H9 (cell line): ENCODE measurements around the gene LRRC27. TPM values are rescaled to one million over a fixed set of nuclear protein-coding genes. Genes with fewer than 3 reads are reported as not detected.

Experiments used
- DNase-seq: peaks from one replicate; pipeline ENCODE4 v3.0.0-alpha.2; 2017
- H2AFZ ChIP-seq: one replicate; pipeline ENCODE4 v1.6.1; 2013; ENCODE audit warnings: mild to moderate bottlenecking, low read length, control low read depth, moderate library complexity
- H2AK5ac ChIP-seq: 2 replicates; pipeline ENCODE4 v1.6.1; 2013; ENCODE audit warnings: low read length, control low read depth, mixed read lengths; ENCODE audit not compliant: insufficient read length
- H2BK120ac ChIP-seq: one replicate; pipeline ENCODE4 v1.6.1; 2013; ENCODE audit warnings: low read depth, mild to moderate bottlenecking, low read length, control low read depth, inconsistent platforms; ENCODE audit not compliant: poor library complexity, severe bottlenecking
- H2BK12ac ChIP-seq: 2 replicates; pipeline ENCODE4 v1.6.1; 2013; ENCODE audit warnings: low read length, control low read depth, mixed read lengths, low read depth; ENCODE audit not compliant: insufficient read length
- H2BK15ac ChIP-seq: 2 replicates; pipeline ENCODE4 v1.6.1; 2013; ENCODE audit warnings: low read depth, low read length, control low read depth
- H2BK20ac ChIP-seq: one replicate; pipeline ENCODE4 v1.6.1; 2013; ENCODE audit warnings: low read depth, mild to moderate bottlenecking, low read length, control low read depth, inconsistent platforms; ENCODE audit not compliant: poor library complexity, severe bottlenecking
- H2BK5ac ChIP-seq: 2 replicates; pipeline ENCODE4 v1.6.1; 2013; ENCODE audit warnings: low read length, control low read depth, mixed read lengths; ENCODE audit not compliant: insufficient read length
- H3K14ac ChIP-seq: 2 replicates; pipeline ENCODE4 v1.6.1; 2013; ENCODE audit warnings: low read length, control low read depth; ENCODE audit not compliant: insufficient read depth
- H3K18ac ChIP-seq: 2 replicates; pipeline ENCODE4 v1.6.1; 2013; ENCODE audit warnings: low read depth, mild to moderate bottlenecking, mixed read lengths, low read length, control low read depth; ENCODE audit not compliant: insufficient read length
- H3K23ac ChIP-seq: 2 replicates; pipeline ENCODE4 v1.6.1; 2013; ENCODE audit warnings: low read length, control low read depth, mixed read lengths, low read depth; ENCODE audit not compliant: insufficient read length
- H3K23me2 ChIP-seq: 2 replicates; pipeline ENCODE4 v1.6.1; 2013; ENCODE audit warnings: low read depth, mild to moderate bottlenecking, mixed read lengths, low read length, control low read depth; ENCODE audit not compliant: insufficient read length, poor library complexity, severe bottlenecking
- H3K27ac ChIP-seq: 2 replicates; pipeline ENCODE4 v1.5.1; 2013; ENCODE audit warnings: low read length, control low read depth, mixed read lengths, low read depth; ENCODE audit not compliant: insufficient read length
- H3K27me3 ChIP-seq: 2 replicates; pipeline ENCODE4 v1.6.1; 2013; ENCODE audit warnings: low read length, control low read depth, inconsistent platforms; ENCODE audit not compliant: insufficient read depth
- H3K4ac ChIP-seq: 2 replicates; pipeline ENCODE4 v1.6.1; 2013; ENCODE audit warnings: low read depth, mild to moderate bottlenecking, control low read depth, inconsistent platforms, low read length, moderate library complexity
- H3K4me1 ChIP-seq: 2 replicates; pipeline ENCODE4 v1.6.1; 2013; ENCODE audit warnings: low read length, control low read depth, inconsistent platforms; ENCODE audit not compliant: insufficient read depth
- H3K4me2 ChIP-seq: 2 replicates; pipeline ENCODE4 v1.6.1; 2013; ENCODE audit warnings: low read length, control low read depth, mixed read lengths; ENCODE audit not compliant: insufficient read length, insufficient read depth
- H3K56ac ChIP-seq: 2 replicates; pipeline ENCODE4 v1.6.1; 2013; ENCODE audit warnings: low read depth, mild to moderate bottlenecking, mixed read lengths, low read length, control low read depth; ENCODE audit not compliant: insufficient read length
- H3K79me1 ChIP-seq: 2 replicates; pipeline ENCODE4 v1.6.1; 2013; ENCODE audit warnings: low read depth, mild to moderate bottlenecking, moderate library complexity, low read length, control low read depth, inconsistent platforms; ENCODE audit not compliant: insufficient read depth, poor library complexity, severe bottlenecking
- H3K79me2 ChIP-seq: 2 replicates; pipeline ENCODE4 v1.6.1; 2013; ENCODE audit warnings: low read length, control low read depth, inconsistent platforms; ENCODE audit not compliant: insufficient read depth
- H3K9ac ChIP-seq: 2 replicates; pipeline ENCODE4 v1.6.1; 2013; ENCODE audit warnings: low read length, control low read depth, mixed read lengths; ENCODE audit not compliant: insufficient read length; ENCODE audit errors: extremely low read depth
- H3K9me3 ChIP-seq: one replicate; pipeline ENCODE4 v1.6.1; 2013; ENCODE audit warnings: low read depth, low read length, inconsistent platforms; ENCODE audit not compliant: control insufficient read depth
- H3T11ph ChIP-seq: one replicate; pipeline ENCODE4 v1.6.1; 2013; ENCODE audit warnings: mild to moderate bottlenecking, low read length, control low read depth, inconsistent platforms
- H4K20me1 ChIP-seq: one replicate; pipeline ENCODE4 v1.6.1; 2013; ENCODE audit not compliant: control insufficient read depth, insufficient read length, insufficient read depth
- H4K5ac ChIP-seq: 2 replicates; pipeline ENCODE4 v1.6.1; 2013; ENCODE audit warnings: low read depth, mild to moderate bottlenecking, mixed read lengths, low read length, control low read depth; ENCODE audit not compliant: insufficient read length
- H4K8ac ChIP-seq: replicated peaks from 2 replicates; pipeline ENCODE4 v1.6.1; 2013; ENCODE audit warnings: low read length, control low read depth, mixed read lengths, low read depth; ENCODE audit not compliant: insufficient read length
- H4K91ac ChIP-seq: 2 replicates; pipeline ENCODE4 v1.6.1; 2013; ENCODE audit warnings: low read depth, mild to moderate bottlenecking, moderate library complexity, mixed read lengths, low read length, control low read depth; ENCODE audit not compliant: insufficient read length
- H3K27ac Mint-ChIP-seq, 3 experiments: 2 replicates in 2 of 3; 3 replicates in 1 of 3; pipeline ENCODE4 v1.8.0; 2020 to 2021; ENCODE audit warnings: mixed read lengths in 3 of 3, mild to moderate bottlenecking in 1 of 3, moderate library complexity in 1 of 3
- H3K27me3 Mint-ChIP-seq: 2 replicates; pipeline ENCODE4 v1.8.0; 2021; ENCODE audit warnings: low read depth, mild to moderate bottlenecking, moderate library complexity, mixed read lengths
- H3K36me3 Mint-ChIP-seq, 3 experiments: 2 replicates in 2 of 3; 3 replicates in 1 of 3; pipeline ENCODE4 v1.8.0; 2020 to 2021; ENCODE audit warnings: low read depth in 3 of 3, mixed read lengths in 3 of 3; ENCODE audit not compliant: insufficient read depth in 1 of 3
- H3K4me1 Mint-ChIP-seq, 2 experiments: 2 replicates each; pipeline ENCODE4 v1.8.0; 2020; ENCODE audit warnings: mixed read lengths in 2 of 2
- H3K4me3 Mint-ChIP-seq, 2 experiments: 2 replicates in 1 of 2; 3 replicates in 1 of 2; pipeline ENCODE4 v1.8.0; 2020 to 2021; ENCODE audit warnings: mild to moderate bottlenecking in 2 of 2, mixed read lengths in 2 of 2, moderate library complexity in 1 of 2
- H3K9me3 Mint-ChIP-seq, 2 experiments: 2 replicates in 1 of 2; 3 replicates in 1 of 2; pipeline ENCODE4 v1.8.0; 2020; ENCODE audit warnings: mild to moderate bottlenecking in 2 of 2, mixed read lengths in 2 of 2, moderate library complexity in 1 of 2
- CTCF ChIP-seq: fragments of 200-600 bp; sonication (generic); conservative IDR thresholded peaks from 3 replicates; pipeline ENCODE4 v1.8.0; 2021; ENCODE audit warnings: antibody characterized with exemption, mild to moderate bottlenecking
- WGBS: extraction: QIAGEN DNeasy Blood & Tissue Kit; methylation state at CpG from one replicate; pipeline ENCODE4 v1.1.7; 2013; ENCODE audit warnings: missing lambda C conversion rate, low lambda C conversion rate, mixed read lengths; ENCODE audit not compliant: insufficient read length; ENCODE audit errors: extremely low coverage; 5-methylcytosine and 5-hydroxymethylcytosine counted together
- long read RNA-seq: library from polyadenylated mRNA; unstranded; transcript quantifications from one replicate; pipeline ENCODE4 v2.0.0, GENCODE V29; 2020
- total RNA-seq: library from RNA; stranded (reverse); gene quantifications from 2 replicates; pipeline ENCODE4 v1.2.1, GENCODE V29; 2021

The LRRC27 gene
- 1.9 and 2.7 TPM in 2 replicates for total RNA-seq
- long read RNA-seq, full-length matches to known transcripts: 4 of 9 reads
- long read RNA-seq, partial matches to known transcripts: 0 of 9 reads
- long read RNA-seq, other reads (novel, unspliced or antisense): 5 of 9 reads

- Histone ChIP-seq H2BK15ac (no peak within 1 kb of the TSS), H2AK5ac (no peak within 1 kb of the TSS), H2BK12ac (no peak within 1 kb of the TSS), H2BK20ac (no peak within 1 kb of the TSS), H3K4ac (no peak within 1 kb of the TSS), H2BK5ac (no peak within 1 kb of the TSS), H3K4me2 (peak within 1 kb of the TSS; percentile 98), H3K14ac (peak within 1 kb of the TSS; percentile 83), H2BK120ac (no peak within 1 kb of the TSS), H4K20me1 (peaks cover 4% of the 10 kb centered on the region), H3K79me2 (peaks cover 11% of the 10 kb centered on the region), H3K27ac (no peak within 1 kb of the TSS), H3K27me3 (no peaks in the 10 kb centered on the region), H4K5ac (no peak within 1 kb of the TSS), H3K23me2 (peaks cover 11% of the 10 kb centered on the region), H3K56ac (no peak within 1 kb of the TSS), H2AFZ (no peak within 1 kb of the TSS), H3K23ac (no peak within 1 kb of the TSS), H3K4me1 (peaks cover 7% of the 10 kb centered on the region; the same call in 1 of the 2 replicates), H4K8ac (no peak within 1 kb of the TSS), H3K79me1 (peaks cover 3% of the 10 kb centered on the region), H3T11ph (no peak within 1 kb of the TSS), H3K9ac (peak within 1 kb of the TSS; percentile 55), H3K18ac (peak within 1 kb of the TSS; percentile 86), H3K9me3 (no peaks in the 10 kb centered on the region), H4K91ac (no peak within 1 kb of the TSS)
- no peaks in the 10 kb centered on the region; a peak in 1 of 5 replicates for H3K9me3 Mint-ChIP-seq
- peaks cover 15% of the 10 kb centered on the region for H3K27me3 Mint-ChIP-seq
- DNase-seq: peak; percentile 98
- peaks cover 27 to 41% of the 10 kb centered on the region in 2 experiments for H3K4me1 Mint-ChIP-seq
- peaks cover 14 to 29% (median 19%) of the 10 kb centered on the region in 3 experiments for H3K36me3 Mint-ChIP-seq
- TF ChIP-seq CTCF: no peak
- peak within 1 kb of the TSS; percentile 95 for H3K4me3 Mint-ChIP-seq
- WGBS: no CpG with 5 or more reads among the region's 89 CpGs
- H3K27ac Mint-ChIP-seq: peak within 1 kb of the TSS; percentile 69 to 98 (median 82); a peak in 5 of 7 replicates
These were observed at the start of gene LRRC27 for GRCh38 chr10:132331601-132332432. LRRC27 (plus strand) TSS chr10:132332193; CDS start chr10:132333525, 1,332 bp downstream.
